GM23248 (cell line): ENCODE data around the gene STX5. TPM values are rescaled to one million over a fixed set of nuclear protein-coding genes. Genes with fewer than 3 reads are reported as not detected.

Source experiments
- DNase-seq: peaks from one replicate; pipeline ENCODE4 v3.0.0-alpha.2; 2015
- H2AFZ ChIP-seq: fragments of 200-600 bp; sonication (generic); 2 replicates; pipeline ENCODE4 v1.6.1; 2016; ENCODE audit warnings: antibody characterized with exemption
- H3F3A ChIP-seq: fragments of 200-600 bp; sonication (generic); 2 replicates; pipeline ENCODE4 v1.6.1; 2016; ENCODE audit warnings: mild to moderate bottlenecking, antibody characterized with exemption, mixed run types; ENCODE audit not compliant: insufficient read depth
- H3K27ac ChIP-seq: fragments of 200-600 bp; sonication (generic); 2 replicates; pipeline ENCODE4 v1.5.1; 2016; ENCODE audit warnings: mild to moderate bottlenecking
- H3K27me3 ChIP-seq: fragments of 200-600 bp; sonication (generic); replicated peaks from 2 replicates; pipeline ENCODE4 v1.6.1; 2016; ENCODE audit warnings: mild to moderate bottlenecking; ENCODE audit not compliant: insufficient read depth
- H3K36me3 ChIP-seq: fragments of 200-600 bp; sonication (generic); 2 replicates; pipeline ENCODE4 v1.6.1; 2016; ENCODE audit warnings: low read depth, mild to moderate bottlenecking
- H3K4me1 ChIP-seq: fragments of 200-600 bp; sonication (generic); 2 replicates; pipeline ENCODE4 v1.6.1; 2016; ENCODE audit warnings: mild to moderate bottlenecking; ENCODE audit not compliant: insufficient read depth
- H3K4me2 ChIP-seq: fragments of 200-600 bp; sonication (generic); one replicate; pipeline ENCODE4 v1.6.1; 2016; ENCODE audit warnings: mild to moderate bottlenecking; ENCODE audit not compliant: unreplicated experiment
- H3K4me3 ChIP-seq: fragments of 200-600 bp; sonication (generic); 2 replicates; pipeline ENCODE4 v1.5.1; 2016; ENCODE audit warnings: mild to moderate bottlenecking
- H3K79me2 ChIP-seq: fragments of 200-600 bp; sonication (generic); 2 replicates; pipeline ENCODE4 v1.6.1; 2016; ENCODE audit warnings: mild to moderate bottlenecking; ENCODE audit not compliant: insufficient read depth
- H3K9ac ChIP-seq: fragments of 200-600 bp; sonication (generic); 2 replicates; pipeline ENCODE4 v1.6.1; 2016; ENCODE audit warnings: mild to moderate bottlenecking
- H3K9me2 ChIP-seq: fragments of 200-600 bp; sonication (generic); 2 replicates; pipeline ENCODE4 v1.6.1; 2016; ENCODE audit warnings: mixed run types, mild to moderate bottlenecking, moderate library complexity; ENCODE audit not compliant: insufficient read depth
- H3K9me3 ChIP-seq: fragments of 200-600 bp; sonication (generic); one replicate; pipeline ENCODE4 v1.6.1; 2017; ENCODE audit warnings: low read depth
- H4K20me1 ChIP-seq: fragments of 200-600 bp; sonication (generic); 2 replicates; pipeline ENCODE4 v1.6.0; 2016; ENCODE audit not compliant: insufficient read depth
- EZH2 ChIP-seq: fragments of 200-600 bp; sonication (generic); IDR thresholded peaks from 2 replicates; pipeline ENCODE4 v1.6.1; 2018; ENCODE audit warnings: antibody characterized with exemption, mild to moderate bottlenecking; ENCODE audit not compliant: insufficient read depth, poor library complexity, severe bottlenecking
- EZH2phosphoT487 ChIP-seq: fragments of 200-600 bp; sonication (generic); IDR thresholded peaks from 2 replicates; pipeline ENCODE4 v1.6.1; 2018; ENCODE audit warnings: antibody characterized with exemption, moderate library complexity, mild to moderate bottlenecking, low read depth; ENCODE audit not compliant: insufficient read depth
- WGBS, 2 experiments: methylation state at CpG; one replicate each; pipeline ENCODE4 v1.1.6; 2015 to 2017; ENCODE audit warnings: low lambda C conversion rate in 2 of 2, low coverage in 1 of 2; ENCODE audit errors: missing lambda C conversion rate in 2 of 2; 5-methylcytosine and 5-hydroxymethylcytosine counted together
- in situ Hi-C: fragments of 300-500 bp; cut with MboI; formaldehyde crosslinking; loops from 2 replicates; pipeline ENCODE4 v1.15.0; 2020
- polyA plus RNA-seq: library from polyadenylated mRNA; unstranded; fragments of >200 nt; fragmentation: Nextera tagmentation; extraction: Ambion mirVana; gene quantifications from 2 replicates; pipeline ENCODE4 v1.2.1, GENCODE V29; 2016
- total RNA-seq: library from RNA; depleted of rRNA; stranded (reverse); fragments of >200 nt; shearing (Covaris generic); gene quantifications from 2 replicates; pipeline ENCODE4 v1.2.3, GENCODE V29; 2014

STX5 gene
- total and polyA plus RNA-seq, 2 experiments from 2014 or later, result 34.0 to 43.9 TPM

GRCh38 chr11:62791501-62792201, 40.2 kb downstream of the STX5 start, which contains the start of gene TMEM223:
Gene TMEM223 (minus strand): TSS chr11:62792006. CDS start chr11:62791994, 12 bp downstream.
- DNase-seq, result peak; percentile 95
- WGBS, 2 experiments, result 0 to 1% methylated on average over 51 to 57 of the region's 58 CpGs
- TF ChIP-seq EZH2phosphoT487 (no peak), EZH2 (no peak)

GRCh38 chr11:62789576-62789975, 42.3 kb downstream of the STX5 start:
- Histone ChIP-seq H3F3A (peaks cover 50% of the 10 kb centered on the region), H3K4me1 (peaks cover 48% of the 10 kb centered on the region), H2AFZ (no peak overlapping the region), H3K27me3 (no peaks in the 10 kb centered on the region), H3K4me2 (no peak overlapping the region), H3K27ac (no peak overlapping the region), H3K36me3 (peaks cover 11% of the 10 kb centered on the region), H3K4me3 (0 out of 2 replicates have a peak overlapping the region, but pooled peaks have one; percentile 5), H3K9me2 (no peaks in the 10 kb centered on the region), H3K79me2 (peaks cover 52% of the 10 kb centered on the region), H4K20me1 (no peaks in the 10 kb centered on the region), H3K9ac (peak overlapping the region; percentile 84; the same call in 1 of the 2 replicates), H3K9me3 (no peaks in the 10 kb centered on the region)
- in situ Hi-C loops, result no loop called here
- DNase-seq, result no peak
- TF ChIP-seq EZH2phosphoT487 (no peak), EZH2 (no peak)
- WGBS, 2 experiments, result 58 to 61% methylated on average over 3 of the region's 3 CpGs

More at GRCh38 chr11:62791501-62792201, 40.2 kb downstream of the STX5 start, which contains the start of gene TMEM223:
- peaks cover 40% of the 10 kb centered on the region for H3K79me2 ChIP-seq
- H3K36me3 ChIP-seq, result peaks cover 31% of the 10 kb centered on the region
- H3K9me3 ChIP-seq, result no peaks in the 10 kb centered on the region
- H3K9me2 ChIP-seq, result no peaks in the 10 kb centered on the region
- peak within 1 kb of the TSS; percentile 78 for H3K27ac ChIP-seq
- no peaks in the 10 kb centered on the region for H4K20me1 ChIP-seq
- H2AFZ ChIP-seq, result no peak within 1 kb of the TSS
- peak within 1 kb of the TSS; percentile 82 for H3K4me3 ChIP-seq
- in situ Hi-C loops, result no loop called here
- H3F3A ChIP-seq, result peaks cover 62% of the 10 kb centered on the region
- peaks cover 45% of the 10 kb centered on the region for H3K4me1 ChIP-seq
- peak within 1 kb of the TSS; percentile 84 for H3K9ac ChIP-seq
- no peaks in the 10 kb centered on the region for H3K27me3 ChIP-seq
- peak within 1 kb of the TSS; percentile 78 for H3K4me2 ChIP-seq

GRCh38 chr11:62788991-62789390, 42.9 kb downstream of the STX5 start:
- H3K79me2 ChIP-seq, result peaks cover 52% of the 10 kb centered on the region
- DNase-seq, result no peak
- no peak overlapping the region for H3K4me3 ChIP-seq
- 72 to 74% methylated on average over 5 of the region's 5 CpGs for WGBS, 2 experiments
- peak overlapping the region; percentile 95 for H3K27ac ChIP-seq
- no peaks in the 10 kb centered on the region for H4K20me1 ChIP-seq
- peak overlapping the region; percentile 82 for H3K4me2 ChIP-seq
- peaks cover 44% of the 10 kb centered on the region for H3K4me1 ChIP-seq
- peak overlapping the region; percentile 15; the same call in 1 of the 2 replicates for H3K9ac ChIP-seq
- peaks cover 10% of the 10 kb centered on the region; the same call in 1 of the 2 replicates for H3K36me3 ChIP-seq
- TF ChIP-seq EZH2phosphoT487, result no peak
- no peak for TF ChIP-seq EZH2
- H3K27me3 ChIP-seq, result no peaks in the 10 kb centered on the region
- in situ Hi-C loops, result no loop called here
- no peaks in the 10 kb centered on the region for H3K9me3 ChIP-seq
- no peak overlapping the region for H2AFZ ChIP-seq
- H3F3A ChIP-seq, result peaks cover 45% of the 10 kb centered on the region
- H3K9me2 ChIP-seq, result no peaks in the 10 kb centered on the region

GRCh38 chr11:62787005-62787759, 44.7 kb downstream of the STX5 start, which contains the start of gene TMEM179B:
Gene TMEM179B (plus strand): TSS chr11:62787402. CDS start chr11:62787432, 30 bp downstream.
- H3K9ac ChIP-seq, result peak within 1 kb of the TSS; percentile 94
- in situ Hi-C loops, result no loop called here
- no peak for TF ChIP-seq EZH2phosphoT487
- no peak for TF ChIP-seq EZH2
- peaks cover 28% of the 10 kb centered on the region for H3F3A ChIP-seq
- peak within 1 kb of the TSS; percentile 87 for H3K4me3 ChIP-seq
- peak; percentile 100 for DNase-seq
- H3K27ac ChIP-seq, result peak within 1 kb of the TSS; percentile 95
- peak within 1 kb of the TSS; percentile 82 for H3K4me2 ChIP-seq
- H3K9me3 ChIP-seq, result no peaks in the 10 kb centered on the region
- H4K20me1 ChIP-seq, result no peaks in the 10 kb centered on the region
- H3K4me1 ChIP-seq, result peaks cover 33% of the 10 kb centered on the region
- H3K36me3 ChIP-seq, result 0 out of 2 replicates have a peak, but pooled peaks cover 4% of the 10 kb centered on the region
- H3K27me3 ChIP-seq, result no peaks in the 10 kb centered on the region
- H2AFZ ChIP-seq, result peak within 1 kb of the TSS; percentile 73
- no peaks in the 10 kb centered on the region for H3K9me2 ChIP-seq
- 1% methylated on average over 85 to 87 of the region's 88 CpGs for WGBS, 2 experiments
- peaks cover 52% of the 10 kb centered on the region for H3K79me2 ChIP-seq
